ENCODE results near the gene COL4A3.

GRCh38 chr2:227204452-227204851 is 40.0 kb downstream of the COL4A3 start:
- TF ChIP-seq CTCF (IDR thresholded peaks at IDR 0.05) (no peak), POLR2AphosphoS5 (IDR thresholded peaks at IDR 0.05) (no peak)

All from stomach (tissue), 4 donors.